ENCODE data around the gene HIBADH.

GRCh38 chr7:27652518-27652917 lies 10.2 kb downstream of the HIBADH start:
- TF ChIP-seq REST (IDR thresholded peaks at IDR 0.05; ENCODE audit: insufficient read depth in 1 of 2, low read depth in 2 of 2, low read length in 1 of 2), result no peak
- no peak for TF ChIP-seq CTCF (IDR thresholded peaks at IDR 0.05)
- TF ChIP-seq POLR2AphosphoS5 (IDR thresholded peaks at IDR 0.05; ENCODE audit: low read depth, low read length), result no peak
- TF ChIP-seq TCF7L2 (IDR thresholded peaks at IDR 0.05; ENCODE audit: low read depth, low read length), result no peak
- no peak for TF ChIP-seq SIN3A (IDR thresholded peaks at IDR 0.05; ENCODE audit: borderline replicate concordance, insufficient read depth, low read depth, low read length)

Data from Panc1 (cell line).